Hepatocyte (in vitro differentiated cells): Measurements from ENCODE around the gene PPFIA2. TPM values are rescaled to one million over a fixed set of nuclear protein-coding genes. Genes with fewer than 3 reads are reported as not detected.
A peak's percentile ranks its signal among the peaks of the same experiment; 100 is the strongest.

ENCODE experiments used
- DNase-seq: peaks from one replicate; pipeline ENCODE4 v3.0.0-alpha.2; 2016; ENCODE audit warnings: low spot score
- H2AFZ ChIP-seq: fragments of 200-600 bp; sonication (generic); 2 replicates; pipeline ENCODE4 v1.6.0; 2016; ENCODE audit warnings: antibody characterized with exemption, mild to moderate bottlenecking
- H3K27ac ChIP-seq: fragments of 200-600 bp; sonication (generic); 2 replicates; pipeline ENCODE4 v1.5.1; 2016; ENCODE audit warnings: mild to moderate bottlenecking
- H3K27me3 ChIP-seq: fragments of 200-600 bp; sonication (generic); 2 replicates; pipeline ENCODE4 v1.6.1; 2016
- H3K36me3 ChIP-seq: fragments of 200-600 bp; sonication (generic); replicated peaks from 2 replicates; pipeline ENCODE4 v1.5.1; 2016; ENCODE audit warnings: low read depth; ENCODE audit not compliant: insufficient read depth
- H3K4me1 ChIP-seq: fragments of 200-600 bp; sonication (generic); 2 replicates; pipeline ENCODE4 v1.5.1; 2016; ENCODE audit warnings: mild to moderate bottlenecking, moderate library complexity; ENCODE audit not compliant: insufficient read depth
- H3K4me2 ChIP-seq: fragments of 200-600 bp; sonication (generic); 2 replicates; pipeline ENCODE4 v1.6.0; 2016
- H3K4me3 ChIP-seq: fragments of 200-600 bp; sonication (generic); 2 replicates; pipeline ENCODE4 v1.5.1; 2016; ENCODE audit warnings: mild to moderate bottlenecking
- H3K79me2 ChIP-seq: fragments of 200-600 bp; sonication (generic); 2 replicates; pipeline ENCODE4 v1.6.0; 2017; ENCODE audit warnings: mild to moderate bottlenecking
- H3K9me2 ChIP-seq: fragments of 200-600 bp; sonication (generic); replicated peaks from 2 replicates; pipeline ENCODE4 v1.6.0; 2017; ENCODE audit warnings: mild to moderate bottlenecking; ENCODE audit not compliant: insufficient read depth
- H3K9me3 ChIP-seq: fragments of 200-600 bp; sonication (generic); 2 replicates; pipeline ENCODE4 v1.5.1; 2016; ENCODE audit warnings: low read depth, mild to moderate bottlenecking
- H4K20me1 ChIP-seq: fragments of 200-600 bp; sonication (generic); 2 replicates; pipeline ENCODE4 v1.6.0; 2016; ENCODE audit warnings: mild to moderate bottlenecking; ENCODE audit not compliant: insufficient read depth, poor library complexity, severe bottlenecking
- CTCF ChIP-seq: fragments of 200-600 bp; sonication (generic); IDR thresholded peaks from 2 replicates; pipeline ENCODE4 v1.5.1; 2016; ENCODE audit warnings: antibody characterized with exemption, mild to moderate bottlenecking; ENCODE audit not compliant: poor library complexity
- EZH2 ChIP-seq: fragments of 200-600 bp; sonication (generic); IDR thresholded peaks from 2 replicates; pipeline ENCODE4 v1.6.1; 2016; ENCODE audit warnings: antibody characterized with exemption, mild to moderate bottlenecking, borderline replicate concordance
- EZH2phosphoT487 ChIP-seq: fragments of 200-600 bp; sonication (generic); IDR thresholded peaks from one replicate; pipeline ENCODE4 v1.6.1; 2018; ENCODE audit warnings: antibody characterized with exemption, mild to moderate bottlenecking, low read depth, moderate library complexity; ENCODE audit not compliant: unreplicated experiment, severe bottlenecking
- WGBS: methylation state at CpG from one replicate; pipeline ENCODE4 v1.1.6; 2016; ENCODE audit warnings: low lambda C conversion rate; ENCODE audit errors: missing lambda C conversion rate; 5-methylcytosine and 5-hydroxymethylcytosine counted together
- polyA plus RNA-seq: library from polyadenylated mRNA; unstranded; fragments of >200 nt; fragmentation: Nextera tagmentation; extraction: Ambion mirVana; gene quantifications from 2 replicates; pipeline ENCODE4 v1.2.1, GENCODE V29; 2016
- total RNA-seq: library from RNA; depleted of rRNA; stranded (reverse); fragments of >200 nt; gene quantifications from 2 replicates; pipeline ENCODE4 v1.2.3, GENCODE V29; 2014

Gene PPFIA2
- total and polyA plus RNA-seq, 2 experiments from 2014 or later = 1.2 TPM; not detected in 1

GRCh38 chr12:81450920-81451739 lies 308.0 kb downstream of the PPFIA2 start:
- H3K36me3 ChIP-seq = no peaks in the 10 kb centered on the region
- H3K4me2 ChIP-seq = no peak overlapping the region
- TF ChIP-seq CTCF (peak; percentile 76), EZH2phosphoT487 (no peak), EZH2 (no peak)
- H2AFZ ChIP-seq = no peak overlapping the region
- no peaks in the 10 kb centered on the region for H3K9me3 ChIP-seq
- WGBS = 36% methylated on average over 5 of the region's 5 CpGs
- no peaks in the 10 kb centered on the region for H4K20me1 ChIP-seq
- no peak overlapping the region for H3K4me3 ChIP-seq
- H3K79me2 ChIP-seq = no peaks in the 10 kb centered on the region
- no peaks in the 10 kb centered on the region for H3K4me1 ChIP-seq
- no peak overlapping the region for H3K27ac ChIP-seq
- peak; percentile 83 for DNase-seq
- H3K9me2 ChIP-seq = no peaks in the 10 kb centered on the region
- no peaks in the 10 kb centered on the region for H3K27me3 ChIP-seq

GRCh38 chr12:81441629-81442028 lies 317.5 kb downstream of the PPFIA2 start:
- Histone ChIP-seq H3K4me3 (no peak overlapping the region), H3K27ac (no peak overlapping the region), H4K20me1 (no peaks in the 10 kb centered on the region), H2AFZ (no peak overlapping the region), H3K79me2 (no peaks in the 10 kb centered on the region), H3K9me3 (no peaks in the 10 kb centered on the region), H3K36me3 (no peaks in the 10 kb centered on the region), H3K4me1 (no peaks in the 10 kb centered on the region), H3K9me2 (no peaks in the 10 kb centered on the region), H3K27me3 (no peaks in the 10 kb centered on the region), H3K4me2 (no peak overlapping the region)
- DNase-seq = no peak
- TF ChIP-seq CTCF (no peak), EZH2phosphoT487 (no peak), EZH2 (no peak)
- 83% methylated on average over 6 of the region's 6 CpGs for WGBS

- WGBS = 64% methylated on average over 3 of the region's 3 CpGs
- no peaks in the 10 kb centered on the region for H3K4me1 ChIP-seq
- H2AFZ ChIP-seq = no peak overlapping the region
- H3K27me3 ChIP-seq = no peaks in the 10 kb centered on the region
- no peak for DNase-seq
- TF ChIP-seq EZH2phosphoT487 = no peak
- TF ChIP-seq EZH2 = no peak
- no peak overlapping the region for H3K4me3 ChIP-seq
- H4K20me1 ChIP-seq = no peaks in the 10 kb centered on the region
- H3K79me2 ChIP-seq = no peaks in the 10 kb centered on the region
- H3K36me3 ChIP-seq = no peaks in the 10 kb centered on the region
- no peaks in the 10 kb centered on the region for H3K9me3 ChIP-seq
- no peaks in the 10 kb centered on the region for H3K9me2 ChIP-seq
- no peak overlapping the region for H3K27ac ChIP-seq
- H3K4me2 ChIP-seq = no peak overlapping the region
Measured at GRCh38 chr12:81440001-81440400, 319.1 kb downstream of the PPFIA2 start.

GRCh38 chr12:81439344-81439743 lies 319.8 kb downstream of the PPFIA2 start:
- no peaks in the 10 kb centered on the region for H3K27me3 ChIP-seq
- no peak overlapping the region for H2AFZ ChIP-seq
- no peaks in the 10 kb centered on the region for H3K36me3 ChIP-seq
- no peaks in the 10 kb centered on the region for H4K20me1 ChIP-seq
- H3K4me3 ChIP-seq = no peak overlapping the region
- DNase-seq = no peak
- H3K9me2 ChIP-seq = no peaks in the 10 kb centered on the region
- no peak overlapping the region for H3K4me2 ChIP-seq
- H3K79me2 ChIP-seq = no peaks in the 10 kb centered on the region
- no peaks in the 10 kb centered on the region for H3K4me1 ChIP-seq
- H3K27ac ChIP-seq = no peak overlapping the region
- no peak for TF ChIP-seq CTCF
- no peak for TF ChIP-seq EZH2phosphoT487
- TF ChIP-seq EZH2 = no peak
- H3K9me3 ChIP-seq = no peaks in the 10 kb centered on the region
- WGBS = 77% methylated on average over 5 of the region's 5 CpGs
